H9 (cell line): Measurements from ENCODE around the gene OAS3. TPM values are rescaled to one million over a fixed set of nuclear protein-coding genes. Genes with fewer than 3 reads are reported as not detected.

Experiments
- DNase-seq: peaks from one replicate; pipeline ENCODE4 v3.0.0-alpha.2; 2017
- H2AFZ ChIP-seq: one replicate; pipeline ENCODE4 v1.6.1; 2013; ENCODE audit warnings: mild to moderate bottlenecking, low read length, control low read depth, moderate library complexity
- H2AK5ac ChIP-seq: 2 replicates; pipeline ENCODE4 v1.6.1; 2013; ENCODE audit warnings: low read length, control low read depth, mixed read lengths; ENCODE audit not compliant: insufficient read length
- H2BK120ac ChIP-seq: one replicate; pipeline ENCODE4 v1.6.1; 2013; ENCODE audit warnings: low read depth, mild to moderate bottlenecking, low read length, control low read depth, inconsistent platforms; ENCODE audit not compliant: poor library complexity, severe bottlenecking
- H2BK12ac ChIP-seq: 2 replicates; pipeline ENCODE4 v1.6.1; 2013; ENCODE audit warnings: low read length, control low read depth, mixed read lengths, low read depth; ENCODE audit not compliant: insufficient read length
- H2BK15ac ChIP-seq: 2 replicates; pipeline ENCODE4 v1.6.1; 2013; ENCODE audit warnings: low read depth, low read length, control low read depth
- H2BK20ac ChIP-seq: one replicate; pipeline ENCODE4 v1.6.1; 2013; ENCODE audit warnings: low read depth, mild to moderate bottlenecking, low read length, control low read depth, inconsistent platforms; ENCODE audit not compliant: poor library complexity, severe bottlenecking
- H2BK5ac ChIP-seq: 2 replicates; pipeline ENCODE4 v1.6.1; 2013; ENCODE audit warnings: low read length, control low read depth, mixed read lengths; ENCODE audit not compliant: insufficient read length
- H3K14ac ChIP-seq: 2 replicates; pipeline ENCODE4 v1.6.1; 2013; ENCODE audit warnings: low read length, control low read depth; ENCODE audit not compliant: insufficient read depth
- H3K18ac ChIP-seq: 2 replicates; pipeline ENCODE4 v1.6.1; 2013; ENCODE audit warnings: low read depth, mild to moderate bottlenecking, mixed read lengths, low read length, control low read depth; ENCODE audit not compliant: insufficient read length
- H3K23ac ChIP-seq: 2 replicates; pipeline ENCODE4 v1.6.1; 2013; ENCODE audit warnings: low read length, control low read depth, mixed read lengths, low read depth; ENCODE audit not compliant: insufficient read length
- H3K23me2 ChIP-seq: 2 replicates; pipeline ENCODE4 v1.6.1; 2013; ENCODE audit warnings: low read depth, mild to moderate bottlenecking, mixed read lengths, low read length, control low read depth; ENCODE audit not compliant: insufficient read length, poor library complexity, severe bottlenecking
- H3K27ac ChIP-seq: 2 replicates; pipeline ENCODE4 v1.5.1; 2013; ENCODE audit warnings: low read length, control low read depth, mixed read lengths, low read depth; ENCODE audit not compliant: insufficient read length
- H3K27me3 ChIP-seq: 2 replicates; pipeline ENCODE4 v1.6.1; 2013; ENCODE audit warnings: low read length, control low read depth, inconsistent platforms; ENCODE audit not compliant: insufficient read depth
- H3K4ac ChIP-seq: 2 replicates; pipeline ENCODE4 v1.6.1; 2013; ENCODE audit warnings: low read depth, mild to moderate bottlenecking, control low read depth, inconsistent platforms, low read length, moderate library complexity
- H3K4me1 ChIP-seq: 2 replicates; pipeline ENCODE4 v1.6.1; 2013; ENCODE audit warnings: low read length, control low read depth, inconsistent platforms; ENCODE audit not compliant: insufficient read depth
- H3K4me2 ChIP-seq: 2 replicates; pipeline ENCODE4 v1.6.1; 2013; ENCODE audit warnings: low read length, control low read depth, mixed read lengths; ENCODE audit not compliant: insufficient read length, insufficient read depth
- H3K56ac ChIP-seq: 2 replicates; pipeline ENCODE4 v1.6.1; 2013; ENCODE audit warnings: low read depth, mild to moderate bottlenecking, mixed read lengths, low read length, control low read depth; ENCODE audit not compliant: insufficient read length
- H3K79me1 ChIP-seq: 2 replicates; pipeline ENCODE4 v1.6.1; 2013; ENCODE audit warnings: low read depth, mild to moderate bottlenecking, moderate library complexity, low read length, control low read depth, inconsistent platforms; ENCODE audit not compliant: insufficient read depth, poor library complexity, severe bottlenecking
- H3K79me2 ChIP-seq: 2 replicates; pipeline ENCODE4 v1.6.1; 2013; ENCODE audit warnings: low read length, control low read depth, inconsistent platforms; ENCODE audit not compliant: insufficient read depth
- H3K9ac ChIP-seq: 2 replicates; pipeline ENCODE4 v1.6.1; 2013; ENCODE audit warnings: low read length, control low read depth, mixed read lengths; ENCODE audit not compliant: insufficient read length; ENCODE audit errors: extremely low read depth
- H3K9me3 ChIP-seq: one replicate; pipeline ENCODE4 v1.6.1; 2013; ENCODE audit warnings: low read depth, low read length, inconsistent platforms; ENCODE audit not compliant: control insufficient read depth
- H3T11ph ChIP-seq: one replicate; pipeline ENCODE4 v1.6.1; 2013; ENCODE audit warnings: mild to moderate bottlenecking, low read length, control low read depth, inconsistent platforms
- H4K20me1 ChIP-seq: one replicate; pipeline ENCODE4 v1.6.1; 2013; ENCODE audit not compliant: control insufficient read depth, insufficient read length, insufficient read depth
- H4K5ac ChIP-seq: 2 replicates; pipeline ENCODE4 v1.6.1; 2013; ENCODE audit warnings: low read depth, mild to moderate bottlenecking, mixed read lengths, low read length, control low read depth; ENCODE audit not compliant: insufficient read length
- H4K8ac ChIP-seq: replicated peaks from 2 replicates; pipeline ENCODE4 v1.6.1; 2013; ENCODE audit warnings: low read length, control low read depth, mixed read lengths, low read depth; ENCODE audit not compliant: insufficient read length
- H4K91ac ChIP-seq: 2 replicates; pipeline ENCODE4 v1.6.1; 2013; ENCODE audit warnings: low read depth, mild to moderate bottlenecking, moderate library complexity, mixed read lengths, low read length, control low read depth; ENCODE audit not compliant: insufficient read length
- H3K27ac Mint-ChIP-seq, 3 experiments: 2 replicates in 2 of 3; 3 replicates in 1 of 3; pipeline ENCODE4 v1.8.0; 2020 to 2021; ENCODE audit warnings: mixed read lengths in 3 of 3, mild to moderate bottlenecking in 1 of 3, moderate library complexity in 1 of 3
- H3K27me3 Mint-ChIP-seq: 2 replicates; pipeline ENCODE4 v1.8.0; 2021; ENCODE audit warnings: low read depth, mild to moderate bottlenecking, moderate library complexity, mixed read lengths
- H3K36me3 Mint-ChIP-seq, 3 experiments: 2 replicates in 2 of 3; 3 replicates in 1 of 3; pipeline ENCODE4 v1.8.0; 2020 to 2021; ENCODE audit warnings: low read depth in 3 of 3, mixed read lengths in 3 of 3; ENCODE audit not compliant: insufficient read depth in 1 of 3
- H3K4me1 Mint-ChIP-seq, 2 experiments: 2 replicates each; pipeline ENCODE4 v1.8.0; 2020; ENCODE audit warnings: mixed read lengths in 2 of 2
- H3K4me3 Mint-ChIP-seq, 2 experiments: 2 replicates in 1 of 2; 3 replicates in 1 of 2; pipeline ENCODE4 v1.8.0; 2020 to 2021; ENCODE audit warnings: mild to moderate bottlenecking in 2 of 2, mixed read lengths in 2 of 2, moderate library complexity in 1 of 2
- H3K9me3 Mint-ChIP-seq, 2 experiments: 2 replicates in 1 of 2; 3 replicates in 1 of 2; pipeline ENCODE4 v1.8.0; 2020; ENCODE audit warnings: mild to moderate bottlenecking in 2 of 2, mixed read lengths in 2 of 2, moderate library complexity in 1 of 2
- CTCF ChIP-seq: fragments of 200-600 bp; sonication (generic); conservative IDR thresholded peaks from 3 replicates; pipeline ENCODE4 v1.8.0; 2021; ENCODE audit warnings: antibody characterized with exemption, mild to moderate bottlenecking
- WGBS: extraction: QIAGEN DNeasy Blood & Tissue Kit; methylation state at CpG from one replicate; pipeline ENCODE4 v1.1.7; 2013; ENCODE audit warnings: missing lambda C conversion rate, low lambda C conversion rate, mixed read lengths; ENCODE audit not compliant: insufficient read length; ENCODE audit errors: extremely low coverage; 5-methylcytosine and 5-hydroxymethylcytosine counted together
- total RNA-seq: library from RNA; stranded (reverse); gene quantifications from 2 replicates; pipeline ENCODE4 v1.2.1, GENCODE V29; 2021

Gene OAS3
- total RNA-seq, 1 experiment from 2014 or later = 0.81 TPM

GRCh38 chr12:112928978-112929377 is 9.3 kb upstream of the OAS3 start:
- Mint-ChIP-seq H3K4me1 (peaks cover 17 to 18% of the 10 kb centered on the region in 2 experiments), H3K27ac (peak overlapping the region in 1 of 3 experiments; percentile 88; a peak in 1 of 7 replicates), H3K27me3 (peaks cover 9% of the 10 kb centered on the region), H3K4me3 (no peak overlapping the region), H3K9me3 (peaks cover 22% of the 10 kb centered on the region in 2 experiments), H3K36me3 (peaks cover 0 to 14% (median 9%) of the 10 kb centered on the region in 3 experiments; a peak in 4 of 7 replicates)
- H2AFZ ChIP-seq = no peak overlapping the region
- no peak overlapping the region for H3K4ac ChIP-seq
- H2BK12ac ChIP-seq = no peak overlapping the region
- no peak overlapping the region for H3K23ac ChIP-seq
- no peak overlapping the region for H2BK120ac ChIP-seq
- no peaks in the 10 kb centered on the region for H4K20me1 ChIP-seq
- H3T11ph ChIP-seq = no peak overlapping the region
- H3K9me3 ChIP-seq = no peaks in the 10 kb centered on the region
- no peak overlapping the region for H4K91ac ChIP-seq
- H2BK20ac ChIP-seq = no peak overlapping the region
- TF ChIP-seq CTCF = peak; percentile 53
- H3K27ac ChIP-seq = no peak overlapping the region
- no CpG with 5 or more reads among the region's 1 CpG for WGBS
- no peak overlapping the region for H3K14ac ChIP-seq
- no peaks in the 10 kb centered on the region for H3K4me1 ChIP-seq
- no peak overlapping the region for H4K5ac ChIP-seq
- H3K9ac ChIP-seq = no peak overlapping the region
- H3K27me3 ChIP-seq = no peaks in the 10 kb centered on the region
- no peak overlapping the region for H2AK5ac ChIP-seq
- no peak overlapping the region for H2BK15ac ChIP-seq
- no peaks in the 10 kb centered on the region for H3K79me2 ChIP-seq
- H4K8ac ChIP-seq = no peak overlapping the region
- no peak overlapping the region for H3K18ac ChIP-seq
- DNase-seq = no peak
- H3K79me1 ChIP-seq = no peaks in the 10 kb centered on the region
- H3K56ac ChIP-seq = no peak overlapping the region
- no peak overlapping the region for H3K4me2 ChIP-seq
- no peak overlapping the region for H2BK5ac ChIP-seq
- H3K23me2 ChIP-seq = no peaks in the 10 kb centered on the region
